Activated CD4-positive, alpha-beta T cell treated with anti-CD3 and anti-CD28 coated beads, Interleukin-10, Interleukin-2, amounts not matched to agents 100 ng/mL and 50 ng/mL, durations not matched to agents 16 hours and 8 hours (primary cell): ENCODE measurements around the gene ASB7.

Experiments
- DNase-seq: peaks from one replicate; pipeline ENCODE4 v3.0.0-alpha.2; 2020

ASB7 gene

DNA sequence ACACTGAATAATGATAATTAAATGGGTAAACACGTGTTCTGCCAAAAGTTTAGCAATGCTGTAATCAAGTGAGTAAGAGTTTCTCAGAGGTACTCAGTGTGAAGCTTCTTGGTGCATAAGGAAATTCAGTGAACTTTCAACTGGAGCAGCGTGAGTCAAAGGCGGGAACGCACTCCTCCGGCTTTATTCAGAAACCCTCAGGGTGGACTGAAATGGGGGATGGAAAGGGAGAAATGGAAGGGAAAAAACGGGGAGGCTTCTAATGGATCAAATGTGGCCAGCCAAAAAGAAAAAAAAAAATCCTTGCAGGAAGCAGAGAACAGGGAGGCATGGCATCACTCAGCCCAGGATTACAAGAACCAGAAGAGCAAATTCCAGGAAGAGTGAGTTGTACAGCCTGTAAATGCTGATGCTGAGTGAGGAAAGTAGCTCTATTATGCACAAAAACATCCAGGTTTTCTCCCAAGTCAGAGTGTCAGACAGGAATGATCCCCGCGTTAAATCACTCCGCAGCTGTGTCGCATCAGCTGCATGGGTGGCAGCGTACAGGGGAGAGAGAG, 85.3 kb downstream of the ASB7 start:
- DNase-seq: no peak

DNA sequence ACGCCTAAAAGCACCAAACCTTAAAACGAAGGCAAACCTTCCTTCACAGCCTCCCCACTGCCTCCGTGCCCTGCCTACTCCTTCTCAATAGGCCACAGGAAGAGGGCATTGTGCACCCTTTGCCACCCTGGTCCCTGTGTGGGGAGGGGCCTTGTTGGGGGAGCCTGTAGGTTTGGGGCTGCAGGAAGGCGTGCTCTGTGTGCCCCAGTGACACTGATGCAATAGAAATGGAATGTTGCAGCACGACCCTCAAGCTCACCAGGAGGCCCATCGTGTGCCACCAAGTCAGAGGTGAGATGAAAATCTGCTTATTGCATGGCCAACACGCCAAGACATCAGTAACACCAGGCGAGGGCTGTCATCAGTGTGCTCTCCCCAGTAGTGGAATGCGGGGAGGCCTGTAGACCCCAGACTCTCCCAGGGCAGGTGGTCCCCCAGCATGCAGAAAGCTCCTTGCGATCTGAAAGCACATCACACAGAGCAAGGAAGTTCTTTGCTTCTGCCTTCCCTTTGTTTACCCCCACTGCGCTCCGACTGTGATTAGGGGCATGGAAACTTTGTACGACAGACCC, 86.2 kb downstream of the ASB7 start:
- DNase-seq: no peak

GRCh38 chr15:100689131-100689899, 86.9 kb downstream of the ASB7 start:
- DNase-seq: no peak

DNA sequence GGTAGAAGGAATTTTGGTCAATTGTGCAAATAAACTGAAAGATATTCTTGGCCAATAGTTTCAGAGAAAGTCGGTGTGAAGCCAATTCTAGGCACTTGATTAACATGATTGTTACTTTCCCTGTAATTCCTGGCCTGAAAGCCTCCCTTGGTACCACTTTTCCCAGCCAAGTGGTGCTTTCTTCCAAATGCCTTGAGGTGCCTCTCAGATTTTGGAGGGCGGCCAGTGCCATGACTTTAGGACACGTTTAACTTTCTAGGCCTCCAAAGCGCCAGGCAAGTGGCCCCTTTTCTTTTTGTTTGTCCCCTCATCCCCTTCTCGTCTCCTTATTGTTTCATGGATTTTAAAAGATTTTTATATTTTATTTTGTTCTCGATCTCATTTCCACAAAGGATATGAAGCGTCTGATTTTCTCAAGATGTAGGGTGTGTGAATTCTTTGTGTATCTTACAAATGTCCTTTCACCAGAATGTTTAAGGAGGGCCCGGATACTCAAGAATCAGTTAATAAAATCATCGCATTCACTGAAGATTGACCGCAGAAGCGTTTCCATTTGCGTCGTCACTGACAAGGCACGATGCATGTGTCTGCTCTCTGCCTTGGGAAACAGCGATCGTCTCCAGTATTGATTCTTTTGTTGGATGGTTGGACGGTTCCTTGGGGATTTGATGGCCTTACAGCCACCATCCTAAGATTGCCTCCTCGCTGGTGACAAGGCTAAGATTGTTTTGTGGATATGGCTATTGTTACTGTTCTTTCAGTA, 87.8 kb downstream of the ASB7 start:
- DNase-seq: no peak

GRCh38 chr15:100690795-100691158, 88.4 kb downstream of the ASB7 start:
- no peak for DNase-seq

DNA sequence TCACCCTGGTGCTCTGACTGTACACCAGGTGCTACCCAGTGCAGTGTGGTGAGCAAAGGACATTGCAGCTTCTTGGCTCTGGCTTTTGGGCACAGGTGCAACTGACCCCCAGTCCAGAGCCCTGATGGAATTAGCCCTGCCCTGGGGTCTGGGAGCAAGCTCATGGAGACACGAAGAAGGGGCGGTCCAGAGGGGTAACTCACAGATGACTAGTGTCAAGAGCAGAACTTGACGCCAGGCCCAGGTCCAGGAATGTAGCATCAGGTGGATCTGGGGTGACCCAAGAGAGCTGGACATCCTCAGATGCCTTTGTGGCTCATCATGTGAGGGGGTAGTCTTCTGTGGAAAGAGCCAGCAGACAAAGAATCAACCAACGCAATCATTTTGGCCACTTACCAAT, 88.9 kb downstream of the ASB7 start:
- DNase-seq: no peak

- no peak for DNase-seq
Measured at GRCh38 chr15:100692246-100692645, 89.9 kb downstream of the ASB7 start.

DNA sequence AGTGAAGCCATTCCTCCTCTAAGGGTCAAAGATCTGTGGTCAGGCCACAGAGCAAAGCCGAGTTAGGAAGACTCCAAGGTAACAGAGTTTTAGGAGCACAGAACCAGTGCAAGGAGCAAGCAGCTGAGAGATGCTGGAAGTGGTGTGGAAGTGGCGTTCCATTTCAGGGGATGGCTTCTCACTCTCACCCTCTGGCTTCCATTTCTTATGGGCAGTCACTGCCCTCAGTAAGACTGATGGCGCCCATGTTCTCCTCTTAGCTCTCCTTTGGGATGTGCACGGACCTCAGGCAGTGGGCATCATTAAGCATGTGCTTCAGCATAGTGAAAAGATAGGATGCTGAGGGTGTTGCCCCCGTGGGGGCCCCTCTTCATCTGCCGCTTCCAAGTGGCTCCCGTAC, 90.3 kb downstream of the ASB7 start:
- DNase-seq: no peak

- no peak for DNase-seq
Measured at GRCh38 chr15:100693451-100693850, 91.1 kb downstream of the ASB7 start.

- no peak for DNase-seq
Measured at GRCh38 chr15:100694381-100695021, 92.1 kb downstream of the ASB7 start.

DNA sequence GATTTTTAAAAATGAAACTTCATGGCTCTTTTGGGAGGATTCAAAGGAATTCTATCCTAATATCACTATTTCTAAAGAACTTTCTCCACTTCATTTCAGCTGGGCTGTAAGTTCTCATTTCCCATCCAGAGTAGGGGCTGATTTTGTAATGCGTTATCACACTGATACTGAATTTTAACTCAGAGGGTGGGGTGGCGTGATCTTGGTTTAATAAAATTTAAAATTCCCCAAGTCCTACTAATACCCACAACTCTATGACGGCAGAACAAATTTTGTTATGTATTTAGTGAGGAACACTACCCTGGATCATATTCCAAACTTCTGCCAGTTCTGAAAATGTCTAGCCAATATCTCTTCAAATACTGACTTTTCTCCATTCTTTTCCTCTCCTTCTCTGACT, 92.7 kb downstream of the ASB7 start:
- no peak for DNase-seq

DNA sequence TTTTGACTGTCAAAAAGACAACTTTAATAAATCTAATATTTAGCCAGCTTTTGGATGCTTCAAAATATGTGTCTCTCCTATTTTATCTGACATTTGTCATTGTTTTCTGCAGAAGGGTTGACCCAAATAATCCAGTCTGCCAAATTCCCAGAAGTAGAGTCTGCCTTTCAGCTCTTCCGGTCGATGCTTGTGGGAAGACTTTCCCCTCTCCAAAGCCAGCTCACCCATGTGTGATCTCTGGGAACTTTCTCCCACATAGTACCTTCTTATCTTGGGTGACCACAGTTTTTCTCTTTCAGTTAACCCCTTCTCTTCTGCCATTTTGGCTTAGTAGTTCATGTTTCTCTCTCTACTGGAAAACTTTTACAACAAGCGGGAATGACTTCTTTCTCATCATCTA, 94.1 kb downstream of the ASB7 start:
- no peak for DNase-seq
